ENCODE measurements around the gene ATF7.

Gene ATF7

GRCh38 chr12:53532524-53533445 is 93.4 kb downstream of the ATF7 start:
- ChIA-PET POLR2A (interaction anchor here (0.6 kb wide), 1 partner anchor 51 kb away, joined by 6 read pairs; no protein-coding TSS in a partner anchor), CTCF (interaction anchor here (1.0 to 1.4 kb wide), 4 partner anchors 10 to 214 kb away, joined by 3 to 7 read pairs (median 4); partner anchors contain the start of gene ATP5MC2)
- H3K36me3 ChIP-seq (ENCODE audit: control insufficient read depth in 2 of 2, insufficient read depth in 1 of 2, low read length in 2 of 2), result peaks cover 42 to 60% of the 10 kb centered on the region in 2 experiments
- H3K9me3 ChIP-seq (ENCODE audit: control insufficient read depth, insufficient read depth, low read depth, low read length), result no peaks in the 10 kb centered on the region
- TF ChIP-seq ZNF23 (tag by site-specific recombination; IDR thresholded peaks at IDR 0.05; ENCODE audit: borderline replicate concordance) (no peak), TRIM28 (IDR thresholded peaks at IDR 0.05; ENCODE audit: borderline replicate concordance, low read length) (no peak), ZBTB21 (tag by site-specific recombination; IDR thresholded peaks at IDR 0.05) (no peak), ZNF223 (tag by site-specific recombination; IDR thresholded peaks at IDR 0.05) (no peak), FEZF1 (tag by site-specific recombination; IDR thresholded peaks at IDR 0.05) (no peak), ZNF404 (tag by site-specific recombination; IDR thresholded peaks at IDR 0.05) (no peak), AEBP2 (tag by site-specific recombination; IDR thresholded peaks at IDR 0.05; ENCODE audit: borderline replicate concordance) (no peak), IKZF3 (tag by site-specific recombination; IDR thresholded peaks at IDR 0.05) (no peak), ZNF704 (tag by site-specific recombination; IDR thresholded peaks at IDR 0.05) (no peak), ZNF555 (tag by site-specific recombination; conservative IDR thresholded peaks at IDR 0.05) (no peak)
- H3K4me1 ChIP-seq (ENCODE audit: control insufficient read depth, insufficient read depth, low read length), result no peaks in the 10 kb centered on the region
- no peak overlapping the region for H3K4me3 ChIP-seq (ENCODE audit: low read depth, low read length)
- no peak overlapping the region for H3K27ac ChIP-seq (ENCODE audit: extremely low read depth, low read depth, low read length)

GRCh38 chr12:53532021-53532420 is 94.2 kb downstream of the ATF7 start:
- Histone ChIP-seq H3K4me1 (ENCODE audit: control insufficient read depth, insufficient read depth, low read length) (no peaks in the 10 kb centered on the region), H3K36me3 (ENCODE audit: control insufficient read depth in 2 of 2, insufficient read depth in 1 of 2, low read length in 2 of 2) (peaks cover 40 to 56% of the 10 kb centered on the region in 2 experiments), H3K27ac (ENCODE audit: extremely low read depth, low read depth, low read length) (no peak overlapping the region), H3K4me3 (ENCODE audit: low read depth, low read length) (no peak overlapping the region), H3K9me3 (ENCODE audit: control insufficient read depth, insufficient read depth, low read depth, low read length) (no peaks in the 10 kb centered on the region)
- TF ChIP-seq SP2 (tag by site-specific recombination; IDR thresholded peaks at IDR 0.05) (no peak), ZNF558 (tag by site-specific recombination; IDR thresholded peaks at IDR 0.05) (no peak), GLI2 (tag by site-specific recombination; IDR thresholded peaks at IDR 0.05; ENCODE audit: borderline replicate concordance, low read depth) (no peak), ZNF521 (tag by site-specific recombination; IDR thresholded peaks at IDR 0.05) (no peak), HOXD13 (CRISPR knock-in tag; IDR thresholded peaks at IDR 0.05; ENCODE audit: borderline replicate concordance) (no peak), BCL11B (tag by site-specific recombination; IDR thresholded peaks at IDR 0.05; ENCODE audit: low read depth) (no peak), PRDM1 (tag by site-specific recombination; IDR thresholded peaks at IDR 0.05) (no peak), ZNF10 (tag by site-specific recombination; IDR thresholded peaks at IDR 0.05) (no peak), ZNF596 (tag by site-specific recombination; IDR thresholded peaks at IDR 0.05) (no peak), INSM2 (tag by site-specific recombination; IDR thresholded peaks at IDR 0.05) (no peak), ZNF114 (tag by site-specific recombination; IDR thresholded peaks at IDR 0.05) (no peak), REPIN1 (tag by site-specific recombination; IDR thresholded peaks at IDR 0.05; ENCODE audit: low read depth) (no peak), ZNF837 (tag by site-specific recombination; IDR thresholded peaks at IDR 0.05) (no peak), ZNF792 (tag by site-specific recombination; IDR thresholded peaks at IDR 0.05) (no peak), ZNF48 (tag by site-specific recombination; IDR thresholded peaks at IDR 0.05) (no peak), ZNF19 (tag by site-specific recombination; IDR thresholded peaks at IDR 0.05; ENCODE audit: low read depth) (no peak), ZNF76 (tag by site-specific recombination; IDR thresholded peaks at IDR 0.05; ENCODE audit: borderline replicate concordance, low read depth) (no peak), OVOL3 (tag by site-specific recombination; IDR thresholded peaks at IDR 0.05) (no peak), HOXC10 (CRISPR knock-in tag; IDR thresholded peaks at IDR 0.05) (no peak)
- POLR2A ChIA-PET, result no interaction called here
- CTCF ChIA-PET, result no interaction called here

Measured in HEK293 (cell line).